T-helper 1 cell treated with Interleukin-12 subunit alpha and Interleukin-12 subunit beta and Interleukin-4 antibody, amounts not matched to agents 30 μg/mL and 1 μg/mL, for 36 hours (primary cell): ENCODE results near the gene PRAC1.
A peak's percentile ranks its signal among the peaks of the same experiment; 100 is the strongest.
"Not testable (repeated sequence)": the region's sequence is repeated elsewhere in the genome, so short reads cannot be mapped to it uniquely, and the experiment has no call there.

ENCODE experiments used
- H3K27ac Mint-ChIP-seq: one replicate; pipeline ENCODE4 v1.8.0; 2021; ENCODE audit warnings: mild to moderate bottlenecking, mixed read lengths
- H3K27me3 Mint-ChIP-seq: one replicate; pipeline ENCODE4 v1.8.0; 2021; ENCODE audit warnings: low read depth, mixed read lengths
- H3K36me3 Mint-ChIP-seq: one replicate; pipeline ENCODE4 v1.8.0; 2021; ENCODE audit warnings: low read depth, mixed read lengths
- H3K4me1 Mint-ChIP-seq: one replicate; pipeline ENCODE4 v1.8.0; 2021; ENCODE audit warnings: low read depth, mixed read lengths
- H3K4me3 Mint-ChIP-seq: one replicate; pipeline ENCODE4 v1.8.0; 2021; ENCODE audit warnings: mild to moderate bottlenecking, moderate library complexity, mixed read lengths
- H3K9me3 Mint-ChIP-seq: one replicate; pipeline ENCODE4 v1.8.0; 2021; ENCODE audit warnings: mixed read lengths

PRAC1 gene

GRCh38 chr17:48725004-48725287 lies 2.6 kb upstream of the PRAC1 start:
- Mint-ChIP-seq H3K27ac (no peak overlapping the region), H3K36me3 (peaks cover 7% of the 10 kb centered on the region), H3K4me1 (peaks cover 18% of the 10 kb centered on the region), H3K27me3 (peaks cover 100% of the 10 kb centered on the region), H3K9me3 (no peaks in the 10 kb centered on the region), H3K4me3 (no peak overlapping the region)

DNA sequence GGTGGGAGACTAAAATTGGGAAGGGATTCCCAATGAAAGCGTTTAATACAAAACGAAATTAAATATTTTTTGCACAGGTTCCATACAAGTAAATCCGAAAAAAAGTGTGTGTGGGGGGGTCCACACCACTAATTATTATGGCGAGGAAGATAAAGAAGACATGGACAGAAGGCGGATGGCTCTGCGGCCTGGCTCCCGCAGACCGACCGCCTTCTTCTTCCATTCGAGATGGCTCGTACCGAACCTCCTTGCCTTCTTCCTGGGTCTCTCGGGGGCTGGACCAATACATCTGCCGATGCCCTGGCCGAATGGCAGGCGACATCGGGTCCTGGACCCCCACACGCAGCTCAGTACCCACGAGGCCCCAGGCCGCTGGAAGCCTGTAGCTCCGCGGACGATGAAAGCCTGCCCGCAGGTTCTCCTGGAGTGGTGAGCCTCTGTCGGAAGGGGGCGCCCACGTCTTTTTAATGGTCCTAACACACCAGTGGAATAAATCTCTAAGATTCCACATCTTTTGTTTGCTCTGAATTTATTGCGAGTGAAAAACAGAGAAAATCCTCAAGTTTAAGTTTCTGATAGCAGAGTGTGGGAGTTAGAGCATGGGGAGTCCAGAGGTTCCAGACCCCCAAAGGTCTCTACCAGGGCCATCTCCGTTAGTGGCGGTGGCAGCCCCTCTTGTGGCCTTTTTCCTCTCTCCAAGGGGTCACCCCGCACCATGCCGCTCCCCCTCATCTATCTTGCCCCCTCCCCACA lies 2.1 kb upstream of the PRAC1 start:
- peak overlapping the region; percentile 73 for H3K27ac Mint-ChIP-seq
- H3K9me3 Mint-ChIP-seq: no peaks in the 10 kb centered on the region
- H3K4me1 Mint-ChIP-seq: peaks cover 18% of the 10 kb centered on the region
- H3K27me3 Mint-ChIP-seq: peaks cover 100% of the 10 kb centered on the region
- H3K36me3 Mint-ChIP-seq: peaks cover 7% of the 10 kb centered on the region
- H3K4me3 Mint-ChIP-seq: peak overlapping the region; percentile 54

GRCh38 chr17:48723423-48724250 lies 1.3 kb upstream of the PRAC1 start:
- peaks cover 100% of the 10 kb centered on the region for H3K27me3 Mint-ChIP-seq
- H3K27ac Mint-ChIP-seq: peak overlapping the region; percentile 58
- H3K9me3 Mint-ChIP-seq: no peaks in the 10 kb centered on the region
- H3K4me3 Mint-ChIP-seq: peak overlapping the region; percentile 51
- H3K4me1 Mint-ChIP-seq: peaks cover 16% of the 10 kb centered on the region
- peaks cover 7% of the 10 kb centered on the region for H3K36me3 Mint-ChIP-seq

- H3K4me3 Mint-ChIP-seq: peak within 1 kb of the TSS; percentile 51
- peaks cover 100% of the 10 kb centered on the region for H3K27me3 Mint-ChIP-seq
- H3K9me3 Mint-ChIP-seq: no peaks in the 10 kb centered on the region
- H3K36me3 Mint-ChIP-seq: peaks cover 7% of the 10 kb centered on the region
- H3K27ac Mint-ChIP-seq: peak within 1 kb of the TSS; percentile 58
- peaks cover 21% of the 10 kb centered on the region for H3K4me1 Mint-ChIP-seq
Measured at GRCh38 chr17:48722915-48723422, 651 bp upstream of the PRAC1 start, which contains the start of gene PRAC2. TSS of gene PRAC2 (plus strand) at chr17:48723185. CDS start at chr17:48724411, 1,226 bp downstream.

DNA sequence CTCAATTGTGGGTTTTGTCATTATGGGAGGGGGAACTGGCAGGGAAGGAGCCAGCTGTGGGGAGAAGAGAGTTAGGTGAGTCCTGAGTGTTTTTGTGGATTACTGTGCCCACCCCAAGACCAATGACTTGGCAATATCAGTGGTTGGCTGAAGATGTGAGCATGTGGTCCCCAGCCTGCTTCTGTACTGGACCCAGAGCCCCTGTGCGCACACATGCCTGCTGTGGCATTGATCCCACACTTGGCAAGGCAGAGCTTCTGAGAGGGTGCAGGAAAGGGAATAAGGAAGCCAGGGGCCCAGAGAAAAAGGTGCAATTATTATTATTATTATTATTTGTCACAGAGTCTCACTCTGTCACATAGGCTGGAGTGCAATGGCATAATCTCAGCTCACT lies 1.3 kb downstream of the PRAC1 start:
- H3K4me3 Mint-ChIP-seq: peak overlapping the region; percentile 0

GRCh38 chr17:48720266-48721008 lies 1.9 kb downstream of the PRAC1 start:
- Mint-ChIP-seq H3K27ac (peak overlapping the region; percentile 87), H3K36me3 (peaks cover 7% of the 10 kb centered on the region), H3K9me3 (no peaks in the 10 kb centered on the region), H3K4me1 (peaks cover 23% of the 10 kb centered on the region), H3K27me3 (peaks cover 100% of the 10 kb centered on the region), H3K4me3 (peak overlapping the region; percentile 29)

More for the DNA sequence above, 1.3 kb downstream of the PRAC1 start:
- Mint-ChIP-seq H3K27ac (no peak overlapping the region), H3K27me3 (peaks cover 100% of the 10 kb centered on the region), H3K9me3 (no peaks in the 10 kb centered on the region), H3K4me1 (peaks cover 23% of the 10 kb centered on the region), H3K36me3 (peaks cover 7% of the 10 kb centered on the region)

GRCh38 chr17:48719642-48720265 lies 2.6 kb downstream of the PRAC1 start:
- Mint-ChIP-seq H3K27ac (peak overlapping the region; percentile 87), H3K27me3 (peaks cover 100% of the 10 kb centered on the region), H3K9me3 (no peaks in the 10 kb centered on the region), H3K4me1 (peaks cover 21% of the 10 kb centered on the region), H3K36me3 (peaks cover 7% of the 10 kb centered on the region), H3K4me3 (no peak overlapping the region)

- peaks cover 6% of the 10 kb centered on the region for H3K36me3 Mint-ChIP-seq
- H3K27ac Mint-ChIP-seq: peak overlapping the region; percentile 65
Measured at GRCh38 chr17:48718761-48719641, 3.3 kb downstream of the PRAC1 start.

GRCh38 chr17:48718227-48718760 lies 4.0 kb downstream of the PRAC1 start:
- Mint-ChIP-seq H3K4me3 (no peak overlapping the region), H3K27me3 (peaks cover 98% of the 10 kb centered on the region), H3K27ac (peak overlapping the region; percentile 34), H3K36me3 (peaks cover 5% of the 10 kb centered on the region), H3K4me1 (peaks cover 12% of the 10 kb centered on the region), H3K9me3 (no peaks in the 10 kb centered on the region)

More at GRCh38 chr17:48718761-48719641, 3.3 kb downstream of the PRAC1 start:
- H3K9me3 Mint-ChIP-seq: no peaks in the 10 kb centered on the region
- H3K4me1 Mint-ChIP-seq: peaks cover 15% of the 10 kb centered on the region
- H3K4me3 Mint-ChIP-seq: peak overlapping the region; percentile 31
- H3K27me3 Mint-ChIP-seq: peaks cover 100% of the 10 kb centered on the region

DNA sequence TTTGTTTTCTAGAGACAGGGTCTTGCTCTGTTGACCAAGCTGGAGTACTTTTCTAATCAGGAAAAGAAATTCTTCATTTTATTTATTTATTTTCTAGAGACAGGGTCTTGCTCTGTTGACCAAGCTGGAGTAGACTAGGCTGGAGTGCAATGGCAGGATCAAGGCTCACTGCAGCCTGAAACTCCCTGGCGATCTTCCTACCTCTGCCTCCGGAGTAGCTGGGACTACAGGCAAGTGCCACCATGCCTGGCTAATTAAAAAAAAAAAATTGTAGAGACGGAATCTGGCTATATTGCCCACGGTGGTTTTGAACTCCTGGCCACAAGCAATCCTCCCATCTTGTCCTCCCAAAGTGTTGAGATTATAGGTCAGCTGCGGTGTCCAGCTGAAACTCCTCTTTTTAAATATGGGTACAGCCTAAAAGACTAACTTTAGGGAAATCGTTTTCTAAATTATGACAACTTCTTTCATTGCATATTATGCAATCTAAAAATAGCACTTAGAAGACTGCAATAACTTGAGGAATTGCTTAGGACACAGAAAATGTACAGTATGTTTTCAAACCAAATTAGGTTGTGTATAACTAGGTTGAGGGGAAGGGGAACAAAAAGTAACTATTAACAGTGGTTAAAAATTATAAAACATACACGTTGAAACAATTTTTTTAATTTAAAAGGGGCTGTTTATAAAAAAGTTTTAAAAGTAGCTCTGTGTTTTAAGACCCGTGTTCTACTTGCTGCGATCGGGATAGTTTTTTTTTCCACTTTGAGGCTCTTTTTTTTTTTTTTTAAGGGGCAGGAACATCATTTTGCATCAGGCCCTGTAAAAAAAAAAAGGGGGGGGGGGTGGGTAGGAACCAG lies 4.7 kb downstream of the PRAC1 start:
- Mint-ChIP-seq H3K4me1 (peaks cover 9% of the 10 kb centered on the region), H3K27ac (peak overlapping the region; percentile 71), H3K9me3 (no peaks in the 10 kb centered on the region), H3K4me3 (peak overlapping the region; percentile 26), H3K27me3 (peaks cover 95% of the 10 kb centered on the region), H3K36me3 (peaks cover 5% of the 10 kb centered on the region)

- not testable (repeated sequence) for H3K4me1 Mint-ChIP-seq, H3K27ac Mint-ChIP-seq, H3K4me3 Mint-ChIP-seq, H3K36me3 Mint-ChIP-seq, H3K9me3 Mint-ChIP-seq
- H3K27me3 Mint-ChIP-seq: peaks cover 86% of the 10 kb centered on the region
Measured at GRCh38 chr17:48716549-48716948, 5.8 kb downstream of the PRAC1 start.
